IMR-90 (cell line): Measurements from ENCODE around the gene COL5A3. TPM values are rescaled to one million over a fixed set of nuclear protein-coding genes. Genes with fewer than 3 reads are reported as not detected.

Experiments
- ATAC-seq: fragments of 200-7000 bp; cut with Tn5 transposase; 2 replicates; pipeline ENCODE4 v1.9.1; 2020; ENCODE audit warnings: low read depth, mild to moderate bottlenecking, moderate library complexity
- BruUV-seq: library from RNA; stranded (reverse); fragments of 400-500 nt; replicated peaks from 2 replicates; lab custom pipeline; 2021; lab: Mats Ljungman, UMichigan
- CTCF ChIA-PET: fragments of 300-600 bp; formaldehyde crosslinking; extraction: SDS; loops from one replicate; lab custom pipeline; 2021; ENCODE audit warnings: antibody characterized with exemption; lab: Yijun Ruan, JAX
- POLR2A ChIA-PET: fragments of 300-600 bp; sonication (Branson Sonifier 250); formaldehyde crosslinking; loops from one replicate; lab custom pipeline; 2022; ENCODE audit warnings: antibody characterized with exemption; ENCODE audit not compliant: unreplicated experiment; lab: Charles Lee
- DNase-seq: peaks from one replicate; pipeline ENCODE4 v3.0.0; 2013
- H2AFZ ChIP-seq: replicated peaks from 2 replicates; pipeline ENCODE3; 2013; ENCODE audit warnings: low read length, mild to moderate bottlenecking; ENCODE audit not compliant: poor library complexity
- H2AK5ac ChIP-seq: 2 replicates; pipeline ENCODE4 v1.6.1; 2013; ENCODE audit warnings: low read depth, low read length, inconsistent platforms
- H2AK9ac ChIP-seq: replicated peaks from 2 replicates; pipeline ENCODE3; 2013; ENCODE audit warnings: mild to moderate bottlenecking, low read depth, low read length, moderate library complexity; ENCODE audit not compliant: poor library complexity
- H2BK120ac ChIP-seq: 2 replicates; pipeline ENCODE4 v1.6.1; 2013; ENCODE audit warnings: low read depth, low read length, inconsistent platforms
- H2BK15ac ChIP-seq: 3 replicates; pipeline ENCODE4 v1.6.1; 2013; ENCODE audit warnings: low read depth, low read length, inconsistent platforms
- H2BK20ac ChIP-seq: 2 replicates; pipeline ENCODE4 v1.6.1; 2013; ENCODE audit warnings: low read depth, mild to moderate bottlenecking, inconsistent platforms, low read length, moderate library complexity
- H2BK5ac ChIP-seq: 2 replicates; pipeline ENCODE4 v1.6.1; 2013; ENCODE audit warnings: mild to moderate bottlenecking, low read depth, low read length, inconsistent platforms; ENCODE audit not compliant: poor library complexity, severe bottlenecking
- H3K14ac ChIP-seq: replicated peaks from 2 replicates; pipeline ENCODE4 v1.6.1; 2013; ENCODE audit warnings: low read depth, low read length, inconsistent platforms
- H3K18ac ChIP-seq: 2 replicates; pipeline ENCODE4 v1.6.1; 2013; ENCODE audit warnings: low read depth, low read length, control low read depth
- H3K23ac ChIP-seq: 2 replicates; pipeline ENCODE4 v1.6.1; 2013; ENCODE audit warnings: low read depth, low read length, inconsistent platforms
- H3K27ac ChIP-seq: 2 replicates; pipeline ENCODE4 v1.5.1; 2013; ENCODE audit warnings: mild to moderate bottlenecking, control low read depth, low read length; ENCODE audit not compliant: insufficient read depth
- H3K27me3 ChIP-seq: 2 replicates; pipeline ENCODE4 v1.6.1; 2013; ENCODE audit warnings: low read length; ENCODE audit not compliant: control insufficient read depth, insufficient read depth
- H3K36me3 ChIP-seq: 2 replicates; pipeline ENCODE4 v1.6.1; 2013; ENCODE audit warnings: low read length, mixed read lengths; ENCODE audit not compliant: control insufficient read depth, insufficient read depth
- H3K4ac ChIP-seq: 2 replicates; pipeline ENCODE4 v1.6.1; 2013; ENCODE audit warnings: low read depth, low read length, inconsistent platforms
- H3K4me1 ChIP-seq: 2 replicates; pipeline ENCODE4 v1.6.1; 2013; ENCODE audit warnings: low read length, mixed read lengths; ENCODE audit not compliant: control insufficient read depth, insufficient read depth
- H3K4me2 ChIP-seq: 2 replicates; pipeline ENCODE4 v1.6.1; 2013; ENCODE audit warnings: low read depth, mild to moderate bottlenecking, control low read depth, low read length, moderate library complexity
- H3K4me3 ChIP-seq: 2 replicates; pipeline ENCODE4 v1.5.1; 2013; ENCODE audit warnings: low read depth, mild to moderate bottlenecking, control low read depth, low read length, moderate library complexity; ENCODE audit not compliant: insufficient read depth
- H3K56ac ChIP-seq: 2 replicates; pipeline ENCODE4 v1.6.1; 2013; ENCODE audit warnings: low read length, inconsistent platforms; ENCODE audit not compliant: insufficient read depth; ENCODE audit errors: extremely low read depth
- H3K79me1 ChIP-seq, 2 experiments: 2 replicates each; pipeline ENCODE4 v1.6.1; 2013; ENCODE audit warnings: low read length in 2 of 2, inconsistent platforms in 1 of 2, low read depth in 1 of 2
- H3K9ac ChIP-seq: 2 replicates; pipeline ENCODE4 v1.6.1; 2013; ENCODE audit warnings: low read depth, low read length, control low read depth
- H3K9me1 ChIP-seq: 2 replicates; pipeline ENCODE4 v1.6.1; 2013; ENCODE audit warnings: low read length, inconsistent platforms; ENCODE audit not compliant: insufficient read depth
- H3K9me3 ChIP-seq: 2 replicates; pipeline ENCODE4 v1.6.1; 2013; ENCODE audit warnings: low read length; ENCODE audit not compliant: control insufficient read depth, insufficient read depth
- H4K20me1 ChIP-seq: 2 replicates; pipeline ENCODE4 v1.6.1; 2013; ENCODE audit warnings: low read length, inconsistent platforms; ENCODE audit not compliant: insufficient read depth
- H4K5ac ChIP-seq: 2 replicates; pipeline ENCODE4 v1.6.1; 2013; ENCODE audit warnings: mild to moderate bottlenecking, low read depth, low read length, control low read depth
- H4K8ac ChIP-seq, 2 experiments: 2 replicates each; pipeline ENCODE4 v1.6.1; 2013; ENCODE audit warnings: low read depth in 2 of 2, low read length in 2 of 2, control low read depth in 1 of 2, inconsistent platforms in 1 of 2
- H4K91ac ChIP-seq: 2 replicates; pipeline ENCODE4 v1.6.1; 2013; ENCODE audit warnings: low read depth, low read length, inconsistent platforms; ENCODE audit not compliant: insufficient read depth
- BHLHE40 ChIP-seq: fragments of 150-350 bp; IDR thresholded peaks from 2 replicates; pipeline ENCODE4 v1.6.1; 2016; ENCODE audit warnings: mild to moderate bottlenecking, low read depth, low read length
- CEBPB ChIP-seq: IDR thresholded peaks from 2 replicates; pipeline ENCODE4 v1.6.1; 2012; ENCODE audit warnings: low read depth, low read length, improper control_type of control experiment
- CHD1 ChIP-seq: IDR thresholded peaks from 2 replicates; pipeline ENCODE4 v1.6.1; 2012; ENCODE audit warnings: low read depth, low read length, improper control_type of control experiment
- FOS ChIP-seq: fragments of 150-350 bp; IDR thresholded peaks from 2 replicates; pipeline ENCODE4 v1.6.1; 2016; ENCODE audit warnings: low read depth, low read length
- MAFK ChIP-seq: IDR thresholded peaks from 2 replicates; pipeline ENCODE4 v1.6.1; 2012; ENCODE audit warnings: low read depth, low read length, improper control_type of control experiment
- MAZ ChIP-seq: IDR thresholded peaks from 2 replicates; pipeline ENCODE4 v1.6.1; 2012; ENCODE audit warnings: low read depth, mild to moderate bottlenecking, low read length, improper control_type of control experiment, moderate library complexity, borderline replicate concordance
- MXI1 ChIP-seq: IDR thresholded peaks from 2 replicates; pipeline ENCODE4 v1.6.1; 2012; ENCODE audit warnings: low read depth, mild to moderate bottlenecking, low read length, moderate library complexity, borderline replicate concordance
- POLR2A ChIP-seq: IDR thresholded peaks from 2 replicates; pipeline ENCODE4 v1.6.1; 2012; ENCODE audit warnings: mild to moderate bottlenecking, low read depth, low read length
- RAD21 ChIP-seq: IDR thresholded peaks from 2 replicates; pipeline ENCODE4 v1.6.1; 2012; ENCODE audit warnings: low read length, improper control_type of control experiment
- RCOR1 ChIP-seq: IDR thresholded peaks from 2 replicates; pipeline ENCODE4 v1.6.1; 2012; ENCODE audit warnings: mild to moderate bottlenecking, low read length, improper control_type of control experiment; ENCODE audit not compliant: insufficient replicate concordance
- RFX5 ChIP-seq: IDR thresholded peaks from 2 replicates; pipeline ENCODE4 v1.8.0; 2012; ENCODE audit warnings: low read depth, mild to moderate bottlenecking, low read length, moderate library complexity
- SMC3 ChIP-seq: fragments of 150-350 bp; IDR thresholded peaks from 2 replicates; pipeline ENCODE4 v1.6.1; 2016; ENCODE audit warnings: low read depth, mild to moderate bottlenecking, antibody characterized with exemption, low read length, moderate library complexity
- WGBS, 2 experiments: methylation state at CpG; one replicate each; pipeline versions ENCODE4 v1.1.5 to v1.1.7; 2013; ENCODE audit warnings: missing lambda C conversion rate in 2 of 2; ENCODE audit not compliant: insufficient read length in 1 of 2; ENCODE audit errors: extremely low coverage in 2 of 2; 5-methylcytosine and 5-hydroxymethylcytosine counted together
- dilution Hi-C: fragments of 300-500 bp; cut with HindIII; formaldehyde crosslinking; loops from one replicate; pipeline ENCODE4 v1.14.3; 2018; ENCODE audit warnings: low sequenced_read_pairs; ENCODE audit not compliant: unreplicated experiment
- in situ Hi-C: fragments of 300-500 bp; cut with MboI; formaldehyde crosslinking; loops from 3 replicates; pipeline ENCODE4 v1.14.3; 2019; ENCODE audit warnings: low sequenced_read_pairs, inconsistent platforms, mixed read lengths
- intact Hi-C: fragments of 100-400 bp; cut with micrococcal nuclease; formaldehyde crosslinking; loops from 2 replicates; pipeline ENCODE4 v1.10.0; 2022
- polyA plus RNA-seq, 3 experiments: library from polyadenylated mRNA; depleted of rRNA; stranded (reverse); fragments of >200 nt; gene quantifications; 2 replicates each; pipeline ENCODE4 v1.2.3, GENCODE V29; 2012; ENCODE audit warnings: low replicate concordance in 1 of 3
- total RNA-seq: library from RNA; depleted of rRNA; stranded (reverse); fragments of >200 nt; gene quantifications from 2 replicates; pipeline ENCODE4 v1.2.3, GENCODE V29; 2012
- TF ChIP-seq, protein P1 (sequence below): conservative IDR thresholded peaks from 2 replicates; pipeline ENCODE4 v1.5.1; 2012; ENCODE audit warnings: mild to moderate bottlenecking, low read depth, low read length, improper control_type of control experiment
- TF ChIP-seq, protein P2 (sequence below): fragments of 150-350 bp; IDR thresholded peaks from 2 replicates; pipeline ENCODE4 v1.6.1; 2016; ENCODE audit warnings: low read depth, mild to moderate bottlenecking, low read length, moderate library complexity, borderline replicate concordance
- TF ChIP-seq, protein P3 (sequence below): fragments of 150-350 bp; IDR thresholded peaks from 2 replicates; pipeline ENCODE4 v1.6.1; 2017; ENCODE audit warnings: mild to moderate bottlenecking, antibody characterized with exemption, low read length, low read depth

COL5A3 gene
- total and polyA plus RNA-seq, 2 of the 4 experiments (the other 2 are of a cell fraction): 0.54 to 1.5 TPM

DNA sequence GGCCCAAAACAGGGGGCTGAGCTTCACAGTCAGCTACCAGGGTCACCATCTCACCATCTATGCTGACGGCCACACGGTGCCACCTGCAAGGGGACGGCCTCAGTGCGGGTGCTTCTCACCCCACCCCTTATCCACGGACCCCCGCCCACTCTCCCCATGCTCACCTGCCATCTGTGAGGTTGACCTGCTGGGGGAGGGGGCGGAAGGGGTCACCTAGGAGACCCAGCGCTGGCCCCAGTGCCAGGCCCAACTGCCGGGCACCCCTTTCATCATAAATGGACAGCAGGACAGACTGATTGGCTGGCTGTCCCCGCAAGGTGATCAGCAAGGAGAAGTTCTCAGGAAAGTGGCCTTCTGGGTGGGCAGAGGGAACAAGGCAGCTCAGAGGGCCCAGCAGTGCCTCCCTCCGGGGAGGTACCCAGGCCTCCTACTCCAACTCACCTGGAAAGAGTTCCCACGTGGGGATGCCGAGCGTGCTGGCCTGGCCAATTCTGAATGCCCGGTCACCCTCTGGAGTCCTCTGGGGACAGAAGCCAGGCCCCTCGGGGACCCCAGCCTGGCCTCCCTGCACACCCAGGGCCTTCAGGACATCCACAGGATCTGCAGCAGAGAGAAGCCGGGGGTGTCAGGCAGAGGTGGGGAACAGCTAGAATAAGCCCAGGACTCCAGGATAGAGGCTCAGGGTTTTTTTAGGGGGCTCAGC is 4.5 kb downstream of the COL5A3 start:
- Histone ChIP-seq H4K20me1 (peaks cover 14% of the 10 kb centered on the region), H3K9me3 (no peaks in the 10 kb centered on the region), H2BK5ac (no peak overlapping the region), H3K36me3 (peaks cover 4% of the 10 kb centered on the region), H2AFZ (no peak overlapping the region), H3K23ac (no peak overlapping the region), H3K4me1 (peaks cover 15% of the 10 kb centered on the region), H3K4ac (no peak overlapping the region), H3K27ac (no peak overlapping the region), H3K79me1 (peaks cover 2 to 9% of the 10 kb centered on the region in 2 experiments; a peak in 3 of 4 replicates), H4K5ac (no peak overlapping the region), H2BK15ac (no peak overlapping the region), H2BK20ac (no peak overlapping the region), H2BK120ac (no peak overlapping the region), H3K4me3 (no peak overlapping the region), H2AK5ac (peak overlapping the region; percentile 47; the same call in 1 of the 2 replicates), H2AK9ac (no peak overlapping the region), H4K91ac (no peak overlapping the region), H3K18ac (no peak overlapping the region), H4K8ac (no peak overlapping the region), H3K9me1 (peaks cover 22% of the 10 kb centered on the region), H3K14ac (no peak overlapping the region), H3K9ac (no peak overlapping the region), H3K27me3 (no peaks in the 10 kb centered on the region), H3K56ac (no peak overlapping the region), H3K4me2 (no peak overlapping the region)
- DNase-seq (no peak), ATAC-seq (no peak)
- dilution Hi-C loops (no loop called here), intact Hi-C loops (no loop called here), in situ Hi-C loops (no loop called here)
- WGBS, 2 experiments: 92% methylated on average over 2 of the region's 17 CpGs; no CpG with 5 or more reads in 1 of the 2 experiments
- ChIA-PET POLR2A (no interaction called here), CTCF (no interaction called here)
- TF ChIP-seq, protein P1, sequence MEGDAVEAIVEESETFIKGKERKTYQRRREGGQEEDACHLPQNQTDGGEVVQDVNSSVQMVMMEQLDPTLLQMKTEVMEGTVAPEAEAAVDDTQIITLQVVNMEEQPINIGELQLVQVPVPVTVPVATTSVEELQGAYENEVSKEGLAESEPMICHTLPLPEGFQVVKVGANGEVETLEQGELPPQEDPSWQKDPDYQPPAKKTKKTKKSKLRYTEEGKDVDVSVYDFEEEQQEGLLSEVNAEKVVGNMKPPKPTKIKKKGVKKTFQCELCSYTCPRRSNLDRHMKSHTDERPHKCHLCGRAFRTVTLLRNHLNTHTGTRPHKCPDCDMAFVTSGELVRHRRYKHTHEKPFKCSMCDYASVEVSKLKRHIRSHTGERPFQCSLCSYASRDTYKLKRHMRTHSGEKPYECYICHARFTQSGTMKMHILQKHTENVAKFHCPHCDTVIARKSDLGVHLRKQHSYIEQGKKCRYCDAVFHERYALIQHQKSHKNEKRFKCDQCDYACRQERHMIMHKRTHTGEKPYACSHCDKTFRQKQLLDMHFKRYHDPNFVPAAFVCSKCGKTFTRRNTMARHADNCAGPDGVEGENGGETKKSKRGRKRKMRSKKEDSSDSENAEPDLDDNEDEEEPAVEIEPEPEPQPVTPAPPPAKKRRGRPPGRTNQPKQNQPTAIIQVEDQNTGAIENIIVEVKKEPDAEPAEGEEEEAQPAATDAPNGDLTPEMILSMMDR: no peak
- no peak for TF ChIP-seq RCOR1
- TF ChIP-seq, protein P2, sequence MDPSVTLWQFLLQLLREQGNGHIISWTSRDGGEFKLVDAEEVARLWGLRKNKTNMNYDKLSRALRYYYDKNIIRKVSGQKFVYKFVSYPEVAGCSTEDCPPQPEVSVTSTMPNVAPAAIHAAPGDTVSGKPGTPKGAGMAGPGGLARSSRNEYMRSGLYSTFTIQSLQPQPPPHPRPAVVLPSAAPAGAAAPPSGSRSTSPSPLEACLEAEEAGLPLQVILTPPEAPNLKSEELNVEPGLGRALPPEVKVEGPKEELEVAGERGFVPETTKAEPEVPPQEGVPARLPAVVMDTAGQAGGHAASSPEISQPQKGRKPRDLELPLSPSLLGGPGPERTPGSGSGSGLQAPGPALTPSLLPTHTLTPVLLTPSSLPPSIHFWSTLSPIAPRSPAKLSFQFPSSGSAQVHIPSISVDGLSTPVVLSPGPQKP: no peak
- no peak for TF ChIP-seq RAD21
- TF ChIP-seq RFX5: no peak
- no peak for TF ChIP-seq FOS
- no peak for TF ChIP-seq CHD1
- no peak for TF ChIP-seq POLR2A
- TF ChIP-seq SMC3: no peak
- TF ChIP-seq MXI1: no peak
- TF ChIP-seq MAZ: no peak
- TF ChIP-seq, protein P3, sequence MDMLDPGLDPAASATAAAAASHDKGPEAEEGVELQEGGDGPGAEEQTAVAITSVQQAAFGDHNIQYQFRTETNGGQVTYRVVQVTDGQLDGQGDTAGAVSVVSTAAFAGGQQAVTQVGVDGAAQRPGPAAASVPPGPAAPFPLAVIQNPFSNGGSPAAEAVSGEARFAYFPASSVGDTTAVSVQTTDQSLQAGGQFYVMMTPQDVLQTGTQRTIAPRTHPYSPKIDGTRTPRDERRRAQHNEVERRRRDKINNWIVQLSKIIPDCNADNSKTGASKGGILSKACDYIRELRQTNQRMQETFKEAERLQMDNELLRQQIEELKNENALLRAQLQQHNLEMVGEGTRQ: no peak
- no peak for TF ChIP-seq CEBPB
- TF ChIP-seq BHLHE40: no peak
- no peak for TF ChIP-seq MAFK
- BruUV-seq: no TSS peak
